K562 (cell line): ENCODE results near the gene CPED1. TPM values are rescaled to one million over a fixed set of nuclear protein-coding genes. Genes with fewer than 3 reads are reported as not detected.

Experiments used
- BRF2 ChIP-seq: IDR thresholded peaks from 3 replicates; pipeline ENCODE4 v1.6.1; 2011; ENCODE audit warnings: borderline replicate concordance, mild to moderate bottlenecking; ENCODE audit not compliant: insufficient read length, insufficient read depth
- CREBBP ChIP-seq: IDR thresholded peaks from one replicate; pipeline ENCODE4 v1.6.1; 2012; ENCODE audit warnings: low read depth, mild to moderate bottlenecking, control low read depth, inconsistent platforms, low read length
- FOSL1 ChIP-seq: fragments of 200-800 bp; sonication (Bioruptor generic); conservative IDR thresholded peaks from 2 replicates; pipeline ENCODE4 v1.6.1; 2016; ENCODE audit warnings: missing genetic modification characterization, missing compliant biosample characterization
- FOXA1 ChIP-seq: fragments of 450-650 bp; IDR thresholded peaks from 2 replicates; pipeline ENCODE4 v1.6.1; 2016; ENCODE audit warnings: mild to moderate bottlenecking, borderline replicate concordance
- GTF2A2 ChIP-seq: IDR thresholded peaks from 2 replicates; pipeline ENCODE4 v1.6.1; 2016; ENCODE audit warnings: mild to moderate bottlenecking, missing genetic modification characterization, missing compliant biosample characterization
- HDAC8 ChIP-seq: fragments of 450-650 bp; IDR thresholded peaks from 2 replicates; pipeline ENCODE4 v1.6.1; 2016; ENCODE audit warnings: mild to moderate bottlenecking, missing genetic modification characterization, moderate library complexity, missing compliant biosample characterization
- HOMEZ ChIP-seq: fragments of 250-450 bp; sonication (Bioruptor Pico); IDR thresholded peaks from 2 replicates; pipeline ENCODE4 v1.4.0; 2020; ENCODE audit warnings: mild to moderate bottlenecking, moderate library complexity
- KAT2B ChIP-seq: IDR thresholded peaks from one replicate; pipeline ENCODE4 v1.6.1; 2012; ENCODE audit warnings: low read depth, mild to moderate bottlenecking, control low read depth, inconsistent platforms, low read length, moderate library complexity
- MBD2 ChIP-seq: sonication (generic); IDR thresholded peaks from 2 replicates; pipeline ENCODE4 v1.6.1; 2016; ENCODE audit warnings: low read depth, borderline replicate concordance
- PATZ1 ChIP-seq: fragments of 250-450 bp; sonication (Bioruptor Pico); IDR thresholded peaks from 2 replicates; pipeline ENCODE4 v1.5.0; 2020; ENCODE audit warnings: mild to moderate bottlenecking, borderline replicate concordance
- RNF2 ChIP-seq: sonication (generic); IDR thresholded peaks from 2 replicates; pipeline ENCODE4 v1.6.1; 2016
- TFAM ChIP-seq: fragments of 250-450 bp; sonication (Bioruptor Pico); conservative IDR thresholded peaks from 2 replicates; pipeline ENCODE4 v1.5.0; 2021; ENCODE audit warnings: mild to moderate bottlenecking, moderate library complexity
- ZBTB11 ChIP-seq, 3 experiments: fragments of 200-800 bp in 1 of 3; fragments of 250-450 bp in 1 of 3; fragments of 450-650 bp in 1 of 3; sonication (Bioruptor Pico) in 1 of 3; sonication (Bioruptor generic) in 1 of 3; formaldehyde crosslinking in 1 of 3; IDR thresholded peaks; 2 replicates each; pipeline versions ENCODE4 v1.6.1 to v1.8.0; 2016 to 2022; ENCODE audit warnings: mild to moderate bottlenecking in 2 of 3, missing genetic modification characterization in 2 of 3, missing compliant biosample characterization in 1 of 3, moderate library complexity in 1 of 3
- ZNF589 ChIP-seq: fragments of 200-800 bp; sonication (Bioruptor generic); IDR thresholded peaks from 2 replicates; pipeline ENCODE4 v1.6.1; 2016; ENCODE audit warnings: low read depth, missing genetic modification characterization, missing compliant biosample characterization
- ZNF695 ChIP-seq: fragments of 450-650 bp; formaldehyde crosslinking; IDR thresholded peaks from 2 replicates; pipeline ENCODE4 v1.4.0; 2020; ENCODE audit warnings: mild to moderate bottlenecking, moderate library complexity
- polyA plus RNA-seq, 8 experiments: library from polyadenylated mRNA; depleted of rRNA in 4 of 8; stranded (reverse) in 5 of 8; unstranded in 3 of 8; fragments of >200 nt; fragmentation: Nextera tagmentation in 2 of 8; fragmentation: Illumina TruSeq in 1 of 8; extraction: Ambion mirVana in 2 of 8; extraction: Trizol in 1 of 8; gene quantifications; 2 replicates each; pipeline versions ENCODE4 v1.2.1 to v1.2.3, GENCODE V29; 2011 to 2014; ENCODE audit warnings: inconsistent platforms in 1 of 8, missing spikeins in 1 of 8
- total RNA-seq, 7 experiments: library from RNA; depleted of rRNA in 6 of 7; stranded (reverse); fragments of >200 nt in 6 of 7; fragmentation: Illumina TruSeq in 2 of 7; extraction: Trizol in 2 of 7; gene quantifications; 2 replicates each; pipeline versions ENCODE4 v1.2.1 to v1.2.3, GENCODE V29; 2011 to 2021; ENCODE audit warnings: low replicate concordance in 1 of 7

The CPED1 gene
- total and polyA plus RNA-seq, 9 of the 15 experiments (the other 6 are each of a cell fraction or from before 2014, with no cell fraction given) = 195 to 393 (median 290) TPM

- TF ChIP-seq FOSL1 (tag) (no peak), PATZ1 (CRISPR knock-in tag) (no peak), KAT2B (no peak), HOMEZ (CRISPR knock-in tag) (no peak), ZBTB11 (CRISPR knock-in tag; IDR thresholded peaks at IDR 0.05) (no peak; a peak in 1 of 6 replicates), RNF2 (peak; percentile 25; the same call in 1 of the 2 replicates), CREBBP (no peak), HDAC8 (tag) (no peak), GTF2A2 (no peak), ZNF695 (CRISPR knock-in tag) (no peak), BRF2 (no peak), FOXA1 (no peak), ZNF589 (no peak), TFAM (CRISPR knock-in tag) (no peak), MBD2 (peak; percentile 33; the same call in 1 of the 2 replicates)
Observed at GRCh38 chr7:120988591-120989256, at the start of gene CPED1 (continued).
